ENCODE measurements around the gene DIP2C.

DIP2C gene

DNA sequence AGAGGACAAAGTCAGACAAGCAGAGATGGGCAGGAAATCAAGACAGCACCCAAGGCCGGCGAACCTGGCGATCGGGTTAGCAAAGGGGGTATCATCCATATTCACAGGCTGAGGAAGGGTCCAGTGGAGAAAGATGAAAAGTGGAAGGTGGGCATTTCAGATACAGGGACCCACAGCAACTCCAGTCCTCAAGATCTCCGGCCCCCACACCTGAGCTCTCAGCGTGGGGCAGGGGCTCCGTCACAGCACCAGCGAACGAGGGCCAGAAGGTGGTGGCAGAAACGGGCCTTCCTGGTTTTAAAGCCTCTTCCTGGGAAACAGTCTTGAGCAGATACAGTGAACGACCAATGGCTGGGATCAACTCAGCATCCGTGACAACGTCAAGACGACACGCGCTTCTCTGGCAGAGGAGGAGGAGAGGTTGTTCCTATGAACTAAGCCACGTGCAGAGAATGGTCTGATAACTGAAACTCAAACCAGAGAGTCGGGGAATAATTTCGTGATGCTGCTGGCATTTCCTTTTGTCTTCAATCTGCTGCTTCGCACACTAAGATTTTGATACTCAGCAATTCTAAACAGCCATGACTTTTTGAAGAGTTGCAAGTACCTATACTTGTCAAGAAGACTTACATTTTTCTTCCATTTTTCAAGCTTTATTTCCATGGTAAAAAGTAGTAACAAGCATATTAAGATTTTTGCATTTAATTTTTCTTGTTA lies 334.4 kb downstream of the DIP2C start:
- no peak overlapping the region for H3K4me3 ChIP-seq (replicated peaks; ENCODE audit: low read depth, low read length)
- TF ChIP-seq, protein P1, sequence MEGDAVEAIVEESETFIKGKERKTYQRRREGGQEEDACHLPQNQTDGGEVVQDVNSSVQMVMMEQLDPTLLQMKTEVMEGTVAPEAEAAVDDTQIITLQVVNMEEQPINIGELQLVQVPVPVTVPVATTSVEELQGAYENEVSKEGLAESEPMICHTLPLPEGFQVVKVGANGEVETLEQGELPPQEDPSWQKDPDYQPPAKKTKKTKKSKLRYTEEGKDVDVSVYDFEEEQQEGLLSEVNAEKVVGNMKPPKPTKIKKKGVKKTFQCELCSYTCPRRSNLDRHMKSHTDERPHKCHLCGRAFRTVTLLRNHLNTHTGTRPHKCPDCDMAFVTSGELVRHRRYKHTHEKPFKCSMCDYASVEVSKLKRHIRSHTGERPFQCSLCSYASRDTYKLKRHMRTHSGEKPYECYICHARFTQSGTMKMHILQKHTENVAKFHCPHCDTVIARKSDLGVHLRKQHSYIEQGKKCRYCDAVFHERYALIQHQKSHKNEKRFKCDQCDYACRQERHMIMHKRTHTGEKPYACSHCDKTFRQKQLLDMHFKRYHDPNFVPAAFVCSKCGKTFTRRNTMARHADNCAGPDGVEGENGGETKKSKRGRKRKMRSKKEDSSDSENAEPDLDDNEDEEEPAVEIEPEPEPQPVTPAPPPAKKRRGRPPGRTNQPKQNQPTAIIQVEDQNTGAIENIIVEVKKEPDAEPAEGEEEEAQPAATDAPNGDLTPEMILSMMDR (IDR thresholded peaks at IDR 0.05; ENCODE audit: insufficient read depth, low read length, poor library complexity, severe bottlenecking) = no peak

DNA sequence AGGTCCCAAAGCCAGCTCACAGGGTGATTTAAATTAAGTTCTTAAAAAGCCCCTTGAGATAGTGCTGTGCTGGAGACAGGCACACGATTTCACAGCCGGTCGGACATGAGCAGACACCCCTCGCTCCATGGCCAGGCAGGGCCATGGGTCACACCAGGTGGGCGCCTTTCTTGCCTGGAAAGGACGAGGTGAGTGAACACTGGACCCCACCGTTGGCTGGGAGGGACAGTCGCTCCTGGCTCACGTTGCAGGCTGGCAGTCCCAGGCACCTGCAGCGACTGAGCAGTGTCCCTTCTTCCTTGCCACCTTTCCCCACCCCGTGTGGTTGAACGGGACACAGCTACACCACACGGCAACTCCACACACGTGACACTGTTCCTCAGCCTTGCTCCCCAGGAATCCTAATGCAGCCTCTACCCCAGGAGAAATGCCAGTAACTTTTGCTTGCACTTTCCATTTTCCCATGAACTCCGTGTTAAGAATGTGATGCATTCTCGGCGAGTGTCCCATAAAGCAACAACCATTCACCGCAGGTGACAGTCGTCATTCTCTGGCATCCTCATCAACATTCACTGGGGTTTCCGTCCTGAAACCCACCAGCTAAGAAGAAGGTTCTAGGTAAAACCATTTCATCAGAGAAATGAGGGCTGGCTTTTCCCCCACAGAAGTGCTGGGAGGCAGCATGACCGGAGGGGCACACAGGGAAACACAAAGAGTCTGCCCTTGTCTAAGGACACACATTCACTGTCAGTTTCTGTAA lies 336.8 kb downstream of the DIP2C start:
- Histone ChIP-seq H3K27me3 (replicated peaks; ENCODE audit: control insufficient read depth, insufficient read depth, low read length) (no peaks in the 10 kb centered on the region; the same call in 1 of the 2 replicates), H3K4me3 (replicated peaks; ENCODE audit: low read depth, low read length) (no peak overlapping the region), H3K36me3 (ENCODE audit: control insufficient read depth, insufficient read depth, low read length) (no peaks in the 10 kb centered on the region)
- TF ChIP-seq, protein P1 (IDR thresholded peaks at IDR 0.05; ENCODE audit: insufficient read depth, low read length, poor library complexity, severe bottlenecking) = no peak
- DNase-seq (ENCODE audit: extremely low read depth, insufficient read length) = no peak

More for the DNA sequence above, 334.4 kb downstream of the DIP2C start:
- no peak for DNase-seq (ENCODE audit: extremely low read depth, insufficient read length)
- Histone ChIP-seq H3K36me3 (ENCODE audit: control insufficient read depth, insufficient read depth, low read length) (no peaks in the 10 kb centered on the region), H3K27me3 (replicated peaks; ENCODE audit: control insufficient read depth, insufficient read depth, low read length) (no peaks in the 10 kb centered on the region)

DNA sequence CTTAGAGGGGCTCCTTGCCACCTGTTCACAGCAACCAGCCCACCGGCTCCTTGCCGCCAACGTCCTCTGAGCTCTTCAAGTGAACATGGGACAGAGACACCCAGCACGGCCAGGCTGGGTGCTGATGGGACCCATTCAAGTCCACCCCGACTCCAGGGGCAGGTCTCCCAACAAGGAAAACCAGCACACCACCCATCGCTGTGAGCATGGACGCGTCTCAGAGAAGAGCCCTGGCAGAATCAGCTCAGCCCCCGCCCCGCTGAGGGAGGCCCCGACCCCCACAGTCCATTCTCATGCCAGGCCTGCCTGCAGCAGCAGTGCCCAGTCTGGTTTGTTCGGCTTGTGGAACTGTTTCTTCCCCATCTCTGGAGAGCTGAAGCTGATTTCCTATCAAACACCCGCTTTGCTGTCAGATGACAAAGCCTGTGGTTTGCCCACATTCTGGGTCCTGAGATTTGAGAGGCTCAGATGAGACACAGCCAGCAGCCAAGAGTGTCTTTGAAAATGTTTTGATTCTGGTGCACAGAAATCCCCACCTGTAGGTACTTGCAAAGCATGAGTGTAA lies 337.6 kb downstream of the DIP2C start:
- TF ChIP-seq, protein P1 (IDR thresholded peaks at IDR 0.05; ENCODE audit: insufficient read depth, low read length, poor library complexity, severe bottlenecking) = no peak
- Histone ChIP-seq H3K4me3 (replicated peaks; ENCODE audit: low read depth, low read length) (no peak overlapping the region), H3K27me3 (replicated peaks; ENCODE audit: control insufficient read depth, insufficient read depth, low read length) (no peaks in the 10 kb centered on the region; the same call in 1 of the 2 replicates), H3K36me3 (ENCODE audit: control insufficient read depth, insufficient read depth, low read length) (no peaks in the 10 kb centered on the region)
- DNase-seq (ENCODE audit: extremely low read depth, insufficient read length) = no peak

DNA sequence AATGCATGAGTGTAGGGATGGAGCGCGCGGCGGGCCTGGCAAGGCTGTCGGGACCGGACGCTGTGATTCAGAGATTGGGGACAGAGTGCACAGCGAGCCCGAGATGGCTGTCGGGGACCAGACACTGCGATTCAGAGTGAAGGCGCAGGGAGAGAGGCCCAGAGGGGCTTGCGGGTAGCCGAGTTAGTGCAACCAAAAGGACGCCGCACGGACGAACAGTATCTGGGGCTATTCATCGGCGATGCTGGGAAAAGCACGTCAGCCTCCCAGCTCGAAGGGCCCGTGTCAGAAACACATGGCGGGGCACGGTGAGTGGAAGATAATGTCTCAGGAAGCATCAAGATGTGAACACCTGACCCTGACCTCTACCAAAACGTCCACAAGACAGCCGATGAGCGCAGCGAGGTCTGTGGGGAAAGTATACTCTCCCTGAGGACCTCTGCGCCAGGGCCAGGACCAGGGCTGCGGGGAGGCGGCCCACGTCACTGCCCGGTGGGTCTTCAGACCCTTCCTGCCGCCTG lies 338.4 kb downstream of the DIP2C start:
- Histone ChIP-seq H3K36me3 (ENCODE audit: control insufficient read depth, insufficient read depth, low read length) (no peaks in the 10 kb centered on the region), H3K27me3 (replicated peaks; ENCODE audit: control insufficient read depth, insufficient read depth, low read length) (no peaks in the 10 kb centered on the region; the same call in 1 of the 2 replicates), H3K4me3 (replicated peaks; ENCODE audit: low read depth, low read length) (no peak overlapping the region)
- TF ChIP-seq, protein P1 (IDR thresholded peaks at IDR 0.05; ENCODE audit: insufficient read depth, low read length, poor library complexity, severe bottlenecking) = no peak
- no peak for DNase-seq (ENCODE audit: extremely low read depth, insufficient read length)

DNA sequence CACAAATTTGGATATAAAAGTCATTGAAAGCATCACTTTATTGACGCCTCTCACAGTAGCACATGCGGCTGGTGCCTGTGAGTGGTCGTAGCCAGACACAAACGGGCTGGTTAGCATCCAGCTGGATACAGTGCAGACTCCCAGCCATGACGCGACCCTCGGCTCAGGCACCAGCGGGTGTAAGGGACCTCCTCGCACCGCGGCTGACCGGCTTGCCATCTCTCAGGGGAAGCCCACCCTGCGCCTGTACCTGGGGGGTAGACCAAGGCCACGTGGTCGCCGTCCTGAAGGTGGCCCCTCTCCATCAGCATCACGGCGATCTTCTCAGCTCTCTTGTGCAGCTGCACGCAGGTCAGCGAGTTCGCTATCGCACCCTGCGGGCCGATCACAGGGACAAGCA lies 340.4 kb downstream of the DIP2C start:
- no peak for DNase-seq (ENCODE audit: extremely low read depth, insufficient read length)
- TF ChIP-seq, protein P1 (IDR thresholded peaks at IDR 0.05; ENCODE audit: insufficient read depth, low read length, poor library complexity, severe bottlenecking) = no peak
- H3K4me3 ChIP-seq (replicated peaks; ENCODE audit: low read depth, low read length) = no peak overlapping the region
- no peaks in the 10 kb centered on the region; the same call in 1 of the 2 replicates for H3K27me3 ChIP-seq (replicated peaks; ENCODE audit: control insufficient read depth, insufficient read depth, low read length)
- H3K36me3 ChIP-seq (ENCODE audit: control insufficient read depth, insufficient read depth, low read length) = no peaks in the 10 kb centered on the region
